Neutrophil (primary cell): ENCODE data around the gene CXADR.
"Not testable (repeated sequence)": the region's sequence is repeated elsewhere in the genome, so short reads cannot be mapped to it uniquely, and the experiment has no call there.

Experiments used
- H3K27ac ChIP-seq: fragments of 200-600 bp; sonication (generic); 2 replicates; pipeline ENCODE4 v1.5.1; 2016; ENCODE audit warnings: mild to moderate bottlenecking, moderate library complexity
- H3K27me3 ChIP-seq: fragments of 200-600 bp; sonication (generic); 2 replicates; pipeline ENCODE4 v1.6.0; 2016; ENCODE audit warnings: mild to moderate bottlenecking
- H3K36me3 ChIP-seq: fragments of 200-600 bp; sonication (generic); 2 replicates; pipeline ENCODE4 v1.5.1; 2017
- H3K4me1 ChIP-seq, 2 experiments: fragments of 200-600 bp in 1 of 2; sonication (generic) in 1 of 2; 1 replicate in 1 of 2; 2 replicates in 1 of 2; pipeline versions ENCODE4 v1.5.1 to v1.6.1; 2013 to 2016; ENCODE audit warnings: low read depth in 1 of 2, low read length in 1 of 2, mild to moderate bottlenecking in 1 of 2, moderate library complexity in 1 of 2; ENCODE audit not compliant: control insufficient read depth in 1 of 2, insufficient read depth in 1 of 2
- H3K4me3 ChIP-seq, 2 experiments: fragments of 200-600 bp in 1 of 2; sonication (generic) in 1 of 2; 1 replicate in 1 of 2; 2 replicates in 1 of 2; pipeline ENCODE4 v1.5.1; 2013 to 2016; ENCODE audit warnings: low read depth in 1 of 2, low read length in 1 of 2, mild to moderate bottlenecking in 1 of 2, moderate library complexity in 1 of 2
- H3K9me3 ChIP-seq: fragments of 200-600 bp; sonication (generic); 2 replicates; pipeline ENCODE4 v1.5.1; 2016
- CTCF ChIP-seq: fragments of 200-600 bp; sonication (generic); IDR thresholded peaks from 2 replicates; pipeline ENCODE4 v1.5.1; 2016; ENCODE audit warnings: antibody characterized with exemption

CXADR gene

DNA sequence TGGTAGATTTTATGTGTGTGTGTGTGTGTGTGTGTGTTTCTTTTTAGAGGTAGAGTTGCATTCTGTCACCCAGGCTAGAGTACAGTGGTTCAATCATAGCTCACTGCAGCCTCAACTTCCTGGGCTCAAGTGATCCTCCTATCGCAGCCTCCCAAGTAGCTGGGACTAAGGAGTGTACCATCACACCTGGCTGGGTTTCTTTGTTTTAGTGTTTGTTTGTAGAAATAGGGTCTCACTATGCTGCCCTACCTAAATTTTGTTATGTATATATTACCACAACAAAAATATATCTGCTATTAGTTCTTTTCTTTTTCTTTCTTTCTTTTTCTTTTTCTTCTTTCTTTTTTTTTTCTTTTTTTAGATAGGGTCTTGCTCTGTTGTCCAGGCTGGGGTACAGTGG is 43.1 kb upstream of the CXADR start:
- TF ChIP-seq CTCF: no peak
- Histone ChIP-seq H3K27ac (no peak overlapping the region), H3K27me3 (no peaks in the 10 kb centered on the region), H3K4me1 (no peaks in the 10 kb centered on the region), H3K4me3 (no peak overlapping the region), H3K36me3 (no peaks in the 10 kb centered on the region), H3K9me3 (no peaks in the 10 kb centered on the region)

DNA sequence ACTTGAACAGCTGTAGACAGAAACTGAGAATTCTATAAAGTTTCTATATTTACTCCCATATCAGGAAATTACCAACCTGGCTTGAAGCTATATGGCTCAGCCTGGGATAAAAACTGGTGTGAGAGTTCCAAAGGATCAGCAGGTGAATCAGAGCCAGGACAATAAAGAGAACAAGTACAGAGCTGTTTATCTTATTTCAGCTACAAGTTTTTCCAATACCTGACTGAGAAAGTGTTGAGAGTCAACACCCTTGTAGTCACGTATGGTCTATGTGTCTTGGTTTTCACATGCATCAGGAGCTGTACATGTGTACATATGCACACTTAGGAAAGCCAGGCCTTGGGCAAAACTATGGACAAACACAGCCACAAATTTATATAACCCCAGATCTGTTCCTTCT is 40.7 kb upstream of the CXADR start:
- H3K27me3 ChIP-seq: no peaks in the 10 kb centered on the region
- H3K4me1 ChIP-seq: no peaks in the 10 kb centered on the region
- no peak overlapping the region for H3K27ac ChIP-seq
- TF ChIP-seq CTCF: no peak
- H3K9me3 ChIP-seq: no peaks in the 10 kb centered on the region
- H3K4me3 ChIP-seq: no peak overlapping the region
- no peaks in the 10 kb centered on the region for H3K36me3 ChIP-seq

DNA sequence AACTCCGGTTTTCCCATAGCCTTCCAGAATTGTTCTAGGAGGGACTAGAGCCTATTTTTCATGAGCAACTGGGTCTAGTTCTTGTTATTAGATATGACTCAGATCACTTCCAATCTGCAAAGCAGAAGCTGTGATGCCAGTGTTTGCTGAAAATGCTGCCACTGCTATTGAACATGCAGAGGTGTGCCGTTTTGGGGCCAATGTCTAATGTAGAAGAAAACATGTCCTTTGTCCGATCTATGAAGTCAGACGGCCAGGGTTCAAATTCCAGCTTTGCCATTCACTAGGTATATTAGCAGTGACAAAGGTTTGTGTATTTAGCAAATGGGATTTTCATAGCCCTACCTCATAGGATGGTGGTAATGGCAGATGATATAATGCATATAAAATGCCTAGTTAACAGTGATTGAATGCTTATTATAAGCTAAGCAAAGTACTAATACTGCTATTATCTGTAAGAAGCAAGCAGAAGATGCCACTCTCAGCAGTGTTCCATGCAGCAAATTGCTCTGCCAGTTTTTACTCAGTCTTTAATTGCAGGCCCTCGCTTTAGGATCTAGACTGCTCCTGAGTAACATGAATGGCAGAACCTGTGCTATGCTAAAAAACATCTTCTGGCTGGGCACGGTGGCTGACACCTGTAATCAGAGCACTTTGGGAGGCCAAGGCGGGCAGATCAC is 40.1 kb upstream of the CXADR start:
- no peak overlapping the region for H3K27ac ChIP-seq
- no peaks in the 10 kb centered on the region for H3K27me3 ChIP-seq
- no peak for TF ChIP-seq CTCF

DNA sequence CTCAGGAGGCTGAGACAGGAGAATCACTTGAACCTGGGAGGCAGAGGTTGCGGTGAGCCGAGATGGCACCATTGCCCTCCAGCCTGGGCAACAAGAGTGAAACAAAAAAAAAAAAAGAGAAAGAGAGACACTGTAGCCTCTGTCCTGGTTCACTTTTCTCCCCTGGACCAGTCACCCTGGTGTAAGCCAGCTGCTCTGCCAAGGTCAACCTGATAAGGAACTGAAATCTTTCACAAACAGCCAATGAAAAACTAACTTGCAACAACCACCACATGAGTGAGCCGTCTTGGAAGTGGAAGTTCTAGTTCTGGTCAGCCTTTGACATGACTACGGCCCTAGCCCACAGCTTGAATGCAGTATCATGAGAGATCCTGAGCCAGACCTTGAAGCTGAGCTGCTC is 36.8 kb upstream of the CXADR start:
- Histone ChIP-seq H3K27me3 (no peaks in the 10 kb centered on the region), H3K27ac (no peak overlapping the region), H3K4me1 (no peaks in the 10 kb centered on the region), H3K4me3 (no peak overlapping the region), H3K9me3 (no peaks in the 10 kb centered on the region), H3K36me3 (no peaks in the 10 kb centered on the region)
- TF ChIP-seq CTCF: no peak

More for the DNA sequence above, 40.1 kb upstream of the CXADR start:
- H3K4me3 ChIP-seq: no peak overlapping the region
- H3K36me3 ChIP-seq: no peaks in the 10 kb centered on the region
- H3K4me1 ChIP-seq: no peaks in the 10 kb centered on the region
- no peaks in the 10 kb centered on the region for H3K9me3 ChIP-seq

DNA sequence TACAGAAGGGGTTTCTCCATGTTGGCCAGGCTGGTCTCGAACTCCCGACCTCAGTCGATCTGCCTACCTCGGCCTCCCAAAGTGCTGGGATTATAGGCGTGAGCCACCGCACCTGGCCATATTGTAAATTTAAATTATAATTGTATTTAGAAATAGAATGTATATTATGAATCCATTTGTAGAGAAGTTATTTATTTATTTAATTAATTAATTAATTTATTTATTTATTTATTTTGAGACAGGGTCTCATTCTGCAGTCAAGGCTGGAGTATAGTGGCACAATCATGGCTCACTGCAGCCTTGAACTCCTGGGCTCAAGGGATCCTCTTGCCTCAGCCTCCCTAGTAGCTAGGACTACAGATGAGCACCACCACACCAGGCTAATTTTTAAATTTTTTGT is 34.7 kb upstream of the CXADR start:
- not testable (repeated sequence) for H3K27me3 ChIP-seq, H3K9me3 ChIP-seq, H3K36me3 ChIP-seq, H3K27ac ChIP-seq, H3K4me3 ChIP-seq, H3K4me1 ChIP-seq

GRCh38 chr21:17479606-17480005 is 33.2 kb upstream of the CXADR start:
- Histone ChIP-seq H3K4me1 (no peaks in the 10 kb centered on the region), H3K27ac (no peak overlapping the region), H3K36me3 (no peaks in the 10 kb centered on the region), H3K4me3 (no peak overlapping the region), H3K9me3 (no peaks in the 10 kb centered on the region), H3K27me3 (no peaks in the 10 kb centered on the region)
- TF ChIP-seq CTCF: no peak
